H1 (cell line): ENCODE results near the gene MVD. TPM values are rescaled to one million over a fixed set of nuclear protein-coding genes. Genes with fewer than 3 reads are reported as not detected.

Source experiments
- CTCF ChIA-PET: fragments of 300-600 bp; sonication (Branson Sonifier 250); formaldehyde crosslinking; loops from one replicate; lab custom pipeline; 2021; ENCODE audit not compliant: partially characterized antibody; lab: Charles Lee
- POLR2A ChIA-PET: fragments of 300-600 bp; sonication (Branson Sonifier 250); formaldehyde crosslinking; loops from one replicate; lab custom pipeline; 2021; ENCODE audit warnings: inconsistent platforms; ENCODE audit not compliant: partially characterized antibody; lab: Charles Lee
- DNase-seq, 2 experiments: peaks; one replicate each; pipeline versions ENCODE4 v3.0.0 to v3.0.0-alpha.2; 2010 to 2022; ENCODE audit warnings: low spot score in 2 of 2, low read depth in 1 of 2, mixed read lengths in 1 of 2
- FAIRE-seq: peaks from 2 replicates; lab custom pipeline; 2011; peaks lifted over from hg19 to GRCh38; lab: Jason Lieb, UNC
- H2AFZ ChIP-seq: 2 replicates; pipeline ENCODE4 v1.8.1; 2012; ENCODE audit warnings: low read length, inconsistent platforms
- H2AK5ac ChIP-seq: 2 replicates; pipeline ENCODE4 v1.6.1; 2013; ENCODE audit warnings: low read depth, low read length
- H2BK120ac ChIP-seq: replicated peaks from 2 replicates; pipeline ENCODE3; 2013; ENCODE audit warnings: low read depth, low read length, inconsistent platforms
- H2BK12ac ChIP-seq: 2 replicates; pipeline ENCODE4 v1.6.1; 2013; ENCODE audit warnings: low read depth, low read length
- H2BK15ac ChIP-seq: 2 replicates; pipeline ENCODE4 v1.6.1; 2013; ENCODE audit warnings: low read length
- H2BK20ac ChIP-seq: 2 replicates; pipeline ENCODE4 v1.6.1; 2013; ENCODE audit warnings: low read length
- H2BK5ac ChIP-seq: 2 replicates; pipeline ENCODE4 v1.6.1; 2013; ENCODE audit warnings: low read depth, low read length
- H3K14ac ChIP-seq: 2 replicates; pipeline ENCODE4 v1.6.1; 2013; ENCODE audit warnings: inconsistent platforms; ENCODE audit not compliant: insufficient read length
- H3K18ac ChIP-seq: 2 replicates; pipeline ENCODE4 v1.6.1; 2013; ENCODE audit warnings: low read length; ENCODE audit errors: extremely low read depth
- H3K23ac ChIP-seq: 2 replicates; pipeline ENCODE4 v1.6.1; 2013; ENCODE audit warnings: inconsistent platforms; ENCODE audit not compliant: insufficient read length
- H3K23me2 ChIP-seq: 2 replicates; pipeline ENCODE4 v1.6.1; 2013; ENCODE audit warnings: low read depth, low read length
- H3K27ac ChIP-seq: 2 replicates; pipeline ENCODE4 v1.6.1; 2011; ENCODE audit warnings: low read depth, low read length, inconsistent platforms
- H3K27me3 ChIP-seq, 4 experiments: replicated peaks in 1 of 4; 1 replicate in 1 of 4; 2 replicates in 3 of 4; pipeline versions ENCODE4 v1.6.1 to v1.8.1; 2011 to 2013; ENCODE audit warnings: low read length in 3 of 4, mild to moderate bottlenecking in 3 of 4, inconsistent platforms in 2 of 4, mixed read lengths in 2 of 4, moderate library complexity in 1 of 4; ENCODE audit not compliant: control insufficient read depth in 3 of 4, insufficient read depth in 3 of 4; ENCODE audit errors: extremely low read depth in 1 of 4
- H3K36me3 ChIP-seq, 4 experiments: 2 replicates each; pipeline versions ENCODE4 v1.6.1 to v1.8.1; 2011 to 2013; ENCODE audit warnings: mild to moderate bottlenecking in 4 of 4, low read length in 3 of 4, moderate library complexity in 2 of 4, control low read depth in 1 of 4, inconsistent platforms in 1 of 4; ENCODE audit not compliant: insufficient read depth in 4 of 4, control insufficient read depth in 2 of 4
- H3K4ac ChIP-seq: replicated peaks from 2 replicates; pipeline ENCODE3; 2013; ENCODE audit warnings: low read length, low read depth, mixed read lengths, inconsistent platforms; ENCODE audit not compliant: insufficient read length
- H3K4me1 ChIP-seq, 4 experiments: replicated peaks in 1 of 4; 1 replicate in 1 of 4; 2 replicates in 3 of 4; pipeline versions ENCODE4 v1.6.1 to v1.8.1; 2011 to 2013; ENCODE audit warnings: low read length in 3 of 4, inconsistent platforms in 2 of 4, mixed read lengths in 1 of 4; ENCODE audit not compliant: insufficient read depth in 4 of 4, control insufficient read depth in 3 of 4
- H3K4me2 ChIP-seq, 2 experiments: 2 replicates each; pipeline versions ENCODE4 v1.6.1 to v1.8.1; 2011 to 2013; ENCODE audit warnings: low read depth in 2 of 2, low read length in 2 of 2, control low read depth in 1 of 2, inconsistent platforms in 1 of 2, mild to moderate bottlenecking in 1 of 2; ENCODE audit not compliant: insufficient read depth in 1 of 2
- H3K4me3 ChIP-seq, 4 experiments: fragments of 200-600, 300-600 bp in 1 of 4; sonication (generic), shearing (Covaris generic), sonication (Bioruptor Twin) in 1 of 4; 2 replicates each; pipeline versions ENCODE4 v1.5.1 to v1.8.1; 2011 to 2016; ENCODE audit warnings: low read length in 4 of 4, low read depth in 3 of 4, control low read depth in 2 of 4, inconsistent platforms in 2 of 4, mild to moderate bottlenecking in 2 of 4, mixed read lengths in 1 of 4, moderate library complexity in 1 of 4; ENCODE audit not compliant: insufficient read depth in 2 of 4; ENCODE audit errors: extremely low read depth in 1 of 4
- H3K56ac ChIP-seq: replicated peaks from 2 replicates; pipeline ENCODE3; 2013; ENCODE audit warnings: low read depth, mild to moderate bottlenecking, mixed read lengths, low read length, inconsistent platforms; ENCODE audit not compliant: insufficient read length
- H3K79me1 ChIP-seq: 2 replicates; pipeline ENCODE4 v1.6.1; 2013; ENCODE audit warnings: low read depth, low read length, control low read depth
- H3K79me2 ChIP-seq, 2 experiments: 2 replicates each; pipeline versions ENCODE4 v1.6.1 to v1.8.1; 2012 to 2013; ENCODE audit warnings: low read length in 2 of 2, mild to moderate bottlenecking in 2 of 2, inconsistent platforms in 1 of 2; ENCODE audit not compliant: insufficient read depth in 2 of 2, control insufficient read depth in 1 of 2
- H3K9ac ChIP-seq, 4 experiments: replicated peaks in 1 of 4; 1 replicate in 1 of 4; 2 replicates in 3 of 4; pipeline versions ENCODE4 v1.6.1 to v1.8.1; 2011 to 2013; ENCODE audit warnings: low read depth in 3 of 4, low read length in 3 of 4, control low read depth in 2 of 4, mild to moderate bottlenecking in 2 of 4, moderate library complexity in 2 of 4, inconsistent platforms in 1 of 4; ENCODE audit errors: extremely low read depth in 1 of 4
- H3K9me3 ChIP-seq, 2 experiments: 2 replicates each; pipeline versions ENCODE4 v1.6.1 to v1.8.1; 2012 to 2013; ENCODE audit warnings: mild to moderate bottlenecking in 2 of 2, moderate library complexity in 2 of 2, control low read depth in 1 of 2, inconsistent platforms in 1 of 2, low read depth in 1 of 2, low read length in 1 of 2, mixed read lengths in 1 of 2; ENCODE audit not compliant: insufficient read depth in 2 of 2
- H4K20me1 ChIP-seq, 2 experiments: replicated peaks in 1 of 2; 2 replicates each; pipeline versions ENCODE3 to v1.8.1; 2011 to 2013; ENCODE audit warnings: inconsistent platforms in 2 of 2, low read length in 2 of 2, mild to moderate bottlenecking in 1 of 2; ENCODE audit not compliant: insufficient read depth in 2 of 2, control insufficient read depth in 1 of 2
- H4K5ac ChIP-seq: 2 replicates; pipeline ENCODE4 v1.6.1; 2013; ENCODE audit warnings: low read length, low read depth, mixed read lengths, inconsistent platforms; ENCODE audit not compliant: insufficient read length
- H4K8ac ChIP-seq: 2 replicates; pipeline ENCODE4 v1.8.0; 2013; ENCODE audit warnings: mild to moderate bottlenecking, moderate library complexity, low read length, inconsistent platforms; ENCODE audit not compliant: insufficient read depth; ENCODE audit errors: extremely low read depth
- H4K91ac ChIP-seq: replicated peaks from 2 replicates; pipeline ENCODE3; 2013; ENCODE audit warnings: low read length, mixed read lengths, inconsistent platforms; ENCODE audit not compliant: insufficient read length
- BRCA1 ChIP-seq: IDR thresholded peaks from 2 replicates; pipeline ENCODE4 v1.6.1; 2012; ENCODE audit warnings: low read depth, low read length, improper control_type of control experiment
- GABPA ChIP-seq: IDR thresholded peaks from 2 replicates; pipeline ENCODE4 v1.6.1; 2011; ENCODE audit warnings: mild to moderate bottlenecking, low read length, moderate library complexity, borderline replicate concordance; ENCODE audit not compliant: insufficient read depth
- GTF2F1 ChIP-seq: IDR thresholded peaks from 2 replicates; pipeline ENCODE4 v1.6.1; 2012; ENCODE audit warnings: low read depth, low read length, improper control_type of control experiment, borderline replicate concordance
- KDM4A ChIP-seq: IDR thresholded peaks from one replicate; pipeline ENCODE4 v1.7.1; 2012; ENCODE audit warnings: low read depth, mild to moderate bottlenecking, moderate library complexity, low read length, inconsistent platforms; ENCODE audit not compliant: severe bottlenecking
- SP1 ChIP-seq: IDR thresholded peaks from 2 replicates; pipeline ENCODE4 v1.6.1; 2011; ENCODE audit warnings: low read depth, low read length
- TBP ChIP-seq: IDR thresholded peaks from 2 replicates; pipeline ENCODE4 v1.6.1; 2011; ENCODE audit warnings: low read depth, low read length, improper control_type of control experiment
- TEAD4 ChIP-seq: IDR thresholded peaks from 2 replicates; pipeline ENCODE4 v1.6.1; 2012; ENCODE audit warnings: low read depth, low read length, inconsistent platforms, mixed read lengths
- WGBS, 2 experiments: shearing (Covaris generic) in 1 of 2; methylation state at CpG; one replicate each; pipeline versions ENCODE4 v1.1.6 to v1.1.7; 2013 to 2015; ENCODE audit warnings: low lambda C conversion rate in 2 of 2, mixed read lengths in 2 of 2, inconsistent platforms in 1 of 2, low coverage in 1 of 2, missing lambda C conversion rate in 1 of 2; ENCODE audit not compliant: insufficient replicate concordance in 2 of 2, insufficient coverage in 1 of 2, insufficient read length in 1 of 2; ENCODE audit errors: extremely low coverage in 1 of 2, missing lambda C conversion rate in 1 of 2; 5-methylcytosine and 5-hydroxymethylcytosine counted together
- polyA plus RNA-seq, 7 experiments: library from polyadenylated mRNA; depleted of rRNA in 3 of 7; stranded (reverse) in 5 of 7; unstranded in 2 of 7; fragments of >200 nt in 5 of 7; fragments of 200-250 nt in 2 of 7; gene quantifications; 1 replicate in 5 of 7; 2 replicates in 1 of 7; 4 replicates in 1 of 7; pipeline versions ENCODE4 v1.2.1 to v1.2.3, GENCODE V29; 2011 to 2013; ENCODE audit warnings: missing spikeins in 2 of 7, mixed read lengths in 2 of 7
- total RNA-seq: library from RNA; stranded (reverse); fragmentation: NEBNext Ultra II Directional; extraction: Animal tissue kit (Norgen Biotek cat#: 25700); gene quantifications from 2 replicates; pipeline ENCODE4 v1.2.1, GENCODE V29; 2021

MVD gene
- total and polyA plus RNA-seq, 2 of the 8 experiments (the other 6 are each of a cell fraction or from before 2014, with no cell fraction given), result 47.2 to 77.3 TPM

DNA sequence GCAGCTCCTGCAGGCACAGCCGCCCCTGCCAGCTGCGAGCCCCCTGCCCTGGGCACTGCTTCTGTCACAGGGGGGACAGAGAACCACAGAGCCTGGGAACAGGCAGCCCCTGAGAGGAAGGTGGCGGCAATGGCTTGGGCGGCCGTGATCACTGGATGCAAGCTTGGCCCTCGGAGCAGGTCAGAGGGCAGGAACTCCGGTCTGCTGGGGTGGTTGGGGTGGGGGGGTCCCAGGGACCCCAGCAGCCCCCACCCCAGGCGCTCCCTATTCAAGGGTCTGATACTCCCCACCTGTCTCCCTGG, 10.2 kb downstream of the MVD start:
- Histone ChIP-seq H2AFZ (no peak overlapping the region), H4K20me1 (peaks cover 0 to 33% of the 10 kb centered on the region in 2 experiments), H4K5ac (no peak overlapping the region), H2BK15ac (no peak overlapping the region), H2BK5ac (no peak overlapping the region), H3K79me1 (peaks cover 6% of the 10 kb centered on the region), H3K27ac (no peak overlapping the region), H3K4me3 (no peak overlapping the region), H4K91ac (no peak overlapping the region), H3K4ac (no peak overlapping the region), H3K9me3 (no peaks in the 10 kb centered on the region), H2BK120ac (no peak overlapping the region), H3K14ac (no peak overlapping the region), H3K9ac (no peak overlapping the region), H2BK12ac (no peak overlapping the region), H2BK20ac (no peak overlapping the region), H3K56ac (no peak overlapping the region), H3K23ac (no peak overlapping the region), H3K4me1 (peaks cover 0 to 11% (median 7%) of the 10 kb centered on the region in 4 experiments; a peak in 5 of 7 replicates), H3K23me2 (peaks cover 10% of the 10 kb centered on the region; the same call in 1 of the 2 replicates), H2AK5ac (no peak overlapping the region), H3K36me3 (peaks cover 3 to 29% (median 4%) of the 10 kb centered on the region in 4 experiments; a peak in 7 of 8 replicates), H4K8ac (no peak overlapping the region), H3K27me3 (no peaks in the 10 kb centered on the region), H3K4me2 (no peak overlapping the region), H3K18ac (no peak overlapping the region), H3K79me2 (no peaks in the 10 kb centered on the region; a peak in 1 of 4 replicates)
- TF ChIP-seq GABPA, result no peak
- no peak for TF ChIP-seq GTF2F1
- TF ChIP-seq TEAD4, result no peak
- no peak for TF ChIP-seq KDM4A
- no peak for TF ChIP-seq SP1
- TF ChIP-seq TBP, result no peak
- TF ChIP-seq BRCA1, result no peak
- WGBS, 2 experiments, result 91% methylated on average over 7 of the region's 8 CpGs; no CpG with 5 or more reads in 1 of the 2 experiments
- ChIA-PET CTCF (interaction anchor here (1.2 kb wide), 1 partner anchor 83 kb away, joined by 3 read pairs; no protein-coding TSS in a partner anchor), POLR2A (interaction anchor here (1.7 to 3.7 kb wide), 2 partner anchors 11 kb away, joined by 5 to 19 read pairs; partner anchors contain the start of gene MVD)
- FAIRE-seq, result no peak
- no peak for DNase-seq
